HG03095 (cell line): Measurements from ENCODE around the gene RPL29.
A peak's percentile ranks its signal among the peaks of the same experiment; 100 is the strongest.

Experiments used
- ATAC-seq: cut with Tn5 transposase; IDR thresholded peaks from one replicate; pipeline ENCODE4 v1.9.1; 2021; ENCODE audit warnings: moderate library complexity; ENCODE audit not compliant: unreplicated experiment

RPL29 gene

GRCh38 chr3:51984269-51984647, 11.4 kb downstream of the RPL29 start:
- no peak for ATAC-seq

- ATAC-seq = no peak
These were observed 12.0 kb downstream of the RPL29 start for GRCh38 chr3:51983578-51984268.

GRCh38 chr3:51982838-51983577, 12.7 kb downstream of the RPL29 start, which contains the start of gene ACY1:
Gene ACY1, plus strand, starts transcription at chr3:51983535. Its CDS starts 530 bp downstream, at chr3:51984065.
- peak; percentile 78 for ATAC-seq

GRCh38 chr3:51982352-51982837, 13.3 kb downstream of the RPL29 start:
- peak; percentile 37 for ATAC-seq

- no peak for ATAC-seq
These were observed 15.4 kb downstream of the RPL29 start for GRCh38 chr3:51980253-51980652.

- ATAC-seq = no peak
These were observed 17.6 kb downstream of the RPL29 start for GRCh38 chr3:51978143-51978502.

GRCh38 chr3:51977446-51978142, 18.1 kb downstream of the RPL29 start:
- ATAC-seq = no peak

GRCh38 chr3:51975852-51976549, 19.7 kb downstream of the RPL29 start:
- no peak for ATAC-seq

GRCh38 chr3:51974963-51975851, 20.5 kb downstream of the RPL29 start, which contains the start of gene ABHD14A:
Gene ABHD14A, plus strand, starts transcription at chr3:51975064. Its CDS starts 72 bp downstream, at chr3:51975136.
- ATAC-seq = peak; percentile 49

- ATAC-seq = no peak
These were observed 21.3 kb downstream of the RPL29 start for GRCh38 chr3:51974277-51974962.

- no peak for ATAC-seq
These were observed 24.3 kb downstream of the RPL29 start for GRCh38 chr3:51971350-51971749.

- no peak for ATAC-seq
These were observed 24.9 kb downstream of the RPL29 start for GRCh38 chr3:51970606-51971300.

GRCh38 chr3:51969841-51970240, 25.9 kb downstream of the RPL29 start:
- no peak for ATAC-seq

GRCh38 chr3:51968883-51969678, 26.6 kb downstream of the RPL29 start:
- no peak for ATAC-seq

GRCh38 chr3:51968170-51968775, 27.4 kb downstream of the RPL29 start:
- ATAC-seq = no peak

GRCh38 chr3:51967384-51968169, 28.1 kb downstream of the RPL29 start, which contains the start of gene PCBP4:
Gene PCBP4, minus strand, starts transcription at chr3:51967454. Its CDS starts 6,214 bp downstream, at chr3:51961240.
- ATAC-seq = peak; percentile 49
